CD4-positive, alpha-beta T cell treated with Interleukin-10 for 1 hour (primary cell): Measurements from ENCODE around the gene C1QTNF5.
A peak's percentile ranks its signal among the peaks of the same experiment; 100 is the strongest.

Experiments
- DNase-seq: peaks from one replicate; pipeline ENCODE4 v3.0.0-alpha.2; 2020

Gene C1QTNF5

GRCh38 chr11:119373059-119373920 is 32.6 kb upstream of the C1QTNF5 start:
- no peak for DNase-seq

- DNase-seq, result no peak
These were observed 31.8 kb upstream of the C1QTNF5 start for GRCh38 chr11:119372260-119373058.

- DNase-seq, result no peak
These were observed 31.1 kb upstream of the C1QTNF5 start for GRCh38 chr11:119371778-119372182.

- DNase-seq, result no peak
These were observed 30.5 kb upstream of the C1QTNF5 start for GRCh38 chr11:119371067-119371601.

GRCh38 chr11:119370486-119371046 is 29.9 kb upstream of the C1QTNF5 start:
- DNase-seq, result peak; percentile 32

- DNase-seq, result no peak
These were observed 28.6 kb upstream of the C1QTNF5 start for GRCh38 chr11:119369132-119369925.

GRCh38 chr11:119368121-119369034 is 27.7 kb upstream of the C1QTNF5 start:
- no peak for DNase-seq

- no peak for DNase-seq
These were observed 27.0 kb upstream of the C1QTNF5 start for GRCh38 chr11:119367661-119368120.

- DNase-seq, result no peak
These were observed 26.3 kb upstream of the C1QTNF5 start for GRCh38 chr11:119366690-119367620.

GRCh38 chr11:119365071-119365591 is 24.4 kb upstream of the C1QTNF5 start:
- no peak for DNase-seq

GRCh38 chr11:119363851-119364590 is 23.3 kb upstream of the C1QTNF5 start:
- peak; percentile 65 for DNase-seq

- no peak for DNase-seq
These were observed 22.6 kb upstream of the C1QTNF5 start for GRCh38 chr11:119363081-119363850.

- no peak for DNase-seq
These were observed 22.0 kb upstream of the C1QTNF5 start for GRCh38 chr11:119362741-119363080.

- DNase-seq, result no peak
These were observed 21.4 kb upstream of the C1QTNF5 start for GRCh38 chr11:119361941-119362725.

- no peak for DNase-seq
These were observed 20.5 kb upstream of the C1QTNF5 start for GRCh38 chr11:119361056-119361787.

GRCh38 chr11:119359365-119360214 is 18.9 kb upstream of the C1QTNF5 start:
- DNase-seq, result no peak
